GM19023 (cell line): Measurements from ENCODE around the gene MRPL27.

Experiments
- ATAC-seq: cut with Tn5 transposase; IDR thresholded peaks from one replicate; pipeline ENCODE4 v1.9.1; 2021; ENCODE audit warnings: mild to moderate bottlenecking, moderate library complexity; ENCODE audit not compliant: unreplicated experiment

MRPL27 gene

DNA sequence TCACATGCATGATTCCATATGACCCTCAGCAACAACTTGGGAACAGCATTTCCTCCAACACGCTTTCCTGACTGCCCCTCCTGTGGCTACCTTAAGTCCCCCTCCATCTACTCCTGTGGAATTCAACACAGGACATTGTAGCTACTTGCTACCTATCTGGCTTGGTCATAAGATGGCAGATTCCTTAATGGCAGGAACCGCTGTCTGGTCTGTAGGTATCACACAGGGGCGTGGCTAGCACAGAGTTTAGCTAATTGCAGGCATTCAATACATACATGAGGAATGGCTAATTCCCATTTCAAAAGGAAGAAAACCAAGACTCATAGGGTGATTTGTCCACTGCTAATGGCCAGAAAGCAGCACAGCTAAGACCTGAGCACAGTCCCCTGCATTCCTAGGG, 15.7 kb upstream of the MRPL27 start:
- no peak for ATAC-seq

DNA sequence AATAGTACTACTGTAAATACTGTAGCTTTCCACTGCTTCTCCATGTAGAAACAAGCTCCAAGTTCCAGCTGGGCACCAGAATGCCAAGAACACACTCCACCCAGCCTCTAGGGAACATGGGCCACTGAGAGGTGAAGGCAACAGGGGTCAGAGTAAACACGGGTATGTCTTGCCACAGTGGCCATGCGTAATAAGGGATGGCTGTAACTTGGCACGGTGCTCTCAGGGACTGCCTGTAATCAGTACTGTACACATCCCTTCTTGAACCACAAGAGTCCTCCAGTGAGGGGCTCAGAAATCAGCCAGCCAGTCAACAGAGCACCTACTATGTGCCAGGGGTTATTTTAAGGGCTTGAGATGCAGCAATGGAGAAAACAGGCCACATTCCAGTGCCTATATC, 13.5 kb upstream of the MRPL27 start:
- ATAC-seq, result no peak

DNA sequence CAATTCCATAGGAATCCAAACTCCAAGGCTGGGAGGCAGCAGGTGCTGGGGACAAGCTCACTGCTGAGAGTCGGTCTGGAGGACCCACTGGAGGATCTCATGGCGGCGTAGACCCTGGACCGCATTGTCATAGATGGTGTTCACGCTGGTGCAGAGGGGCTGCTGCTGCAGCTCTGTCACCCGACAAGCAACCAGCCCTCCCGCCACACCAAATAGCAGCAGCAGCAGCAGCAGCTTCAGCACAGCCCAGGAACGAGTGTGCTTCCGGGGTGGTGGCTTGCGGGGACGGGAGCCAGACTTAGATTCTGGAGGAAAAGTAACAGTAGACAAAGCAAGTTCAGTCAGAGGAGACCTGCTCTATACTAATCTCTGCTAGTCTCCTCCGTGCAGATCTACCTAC, 9.9 kb upstream of the MRPL27 start:
- no peak for ATAC-seq

DNA sequence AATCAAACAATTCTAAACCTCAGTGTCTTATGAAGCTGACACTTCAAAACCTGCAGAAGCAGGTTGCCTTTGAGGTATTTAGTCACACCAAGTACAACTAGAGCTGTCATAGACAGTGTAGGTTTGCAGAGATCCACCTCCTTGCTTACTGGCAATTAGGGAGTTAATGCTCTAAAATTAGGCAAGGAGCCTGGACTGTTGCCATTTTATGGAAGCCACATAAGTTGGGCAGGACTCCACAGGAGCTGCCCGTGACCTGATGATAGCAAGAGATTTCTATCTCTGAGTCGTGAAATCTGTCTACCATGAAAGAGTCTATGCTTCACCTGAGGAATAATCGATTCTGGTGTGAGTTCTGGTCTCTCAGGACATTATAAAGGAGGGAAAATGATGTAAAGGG, 8.9 kb upstream of the MRPL27 start:
- no peak for ATAC-seq

DNA sequence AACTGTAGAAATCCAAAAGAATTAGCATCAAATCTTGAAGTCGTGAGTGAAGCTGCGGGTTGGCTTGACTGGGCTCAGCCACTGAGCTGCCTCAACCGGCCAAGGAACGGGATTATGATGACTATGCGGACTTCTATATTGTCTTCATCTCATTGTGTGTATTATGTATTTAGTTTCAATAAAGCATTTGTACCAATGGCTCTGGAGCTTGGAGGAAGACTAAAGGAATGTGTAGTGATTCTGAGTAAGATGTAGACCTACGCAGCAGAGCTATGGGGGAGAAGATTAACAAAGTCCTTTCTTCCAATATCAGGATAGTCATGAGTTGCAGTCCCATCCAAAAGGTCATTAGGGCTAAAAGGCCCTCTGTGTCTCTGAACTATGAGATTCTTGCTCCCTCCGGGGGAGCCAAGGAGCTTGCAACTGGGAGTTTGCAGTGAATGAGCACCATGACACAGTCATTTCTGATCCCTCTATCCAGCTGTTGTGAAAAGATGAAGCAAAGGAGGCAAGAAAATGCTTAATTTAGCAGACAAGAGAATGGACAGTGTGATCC, 8.4 kb upstream of the MRPL27 start:
- no peak for ATAC-seq

DNA sequence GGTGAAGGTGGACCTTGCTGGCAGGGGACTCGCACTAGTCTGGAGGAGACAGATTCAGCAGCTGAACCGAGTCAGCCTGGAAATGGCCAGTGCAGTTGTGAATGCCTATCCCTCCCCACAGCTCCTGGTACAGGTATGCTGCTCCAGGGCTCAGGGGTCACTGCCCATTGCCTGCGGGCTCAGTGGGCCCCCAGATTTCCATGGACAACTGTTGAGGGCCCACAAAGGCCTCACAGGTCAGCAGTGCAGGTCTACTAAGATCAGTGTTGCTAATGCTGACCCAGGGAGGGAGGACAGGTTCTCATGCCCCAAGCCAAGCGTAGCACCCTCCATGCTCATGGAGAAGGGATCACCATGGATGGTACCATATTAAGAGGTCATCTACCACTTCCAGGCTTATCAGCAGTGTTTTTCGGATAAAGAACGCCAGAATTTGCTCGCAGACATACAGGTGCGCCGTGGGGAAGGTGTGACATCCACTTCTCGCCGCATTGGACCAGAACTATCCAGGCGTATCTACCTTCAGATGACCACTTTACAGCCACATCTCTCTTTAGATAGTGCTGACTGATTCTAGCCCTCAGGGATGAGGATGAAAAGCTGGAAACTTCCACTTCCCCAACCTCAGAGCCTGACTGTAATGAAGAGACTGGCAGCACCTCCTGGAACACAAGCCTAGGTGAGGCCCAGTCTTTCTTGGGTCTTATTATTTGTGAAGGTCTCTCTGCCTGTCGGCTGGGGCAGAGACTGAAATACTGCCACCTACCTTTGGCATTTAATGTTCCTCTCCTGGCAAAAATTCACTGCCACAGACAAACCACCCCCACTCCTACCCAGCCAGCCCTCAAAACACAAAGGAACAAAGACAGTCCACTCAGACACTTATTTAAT, 7.6 kb upstream of the MRPL27 start:
- ATAC-seq, result no peak

DNA sequence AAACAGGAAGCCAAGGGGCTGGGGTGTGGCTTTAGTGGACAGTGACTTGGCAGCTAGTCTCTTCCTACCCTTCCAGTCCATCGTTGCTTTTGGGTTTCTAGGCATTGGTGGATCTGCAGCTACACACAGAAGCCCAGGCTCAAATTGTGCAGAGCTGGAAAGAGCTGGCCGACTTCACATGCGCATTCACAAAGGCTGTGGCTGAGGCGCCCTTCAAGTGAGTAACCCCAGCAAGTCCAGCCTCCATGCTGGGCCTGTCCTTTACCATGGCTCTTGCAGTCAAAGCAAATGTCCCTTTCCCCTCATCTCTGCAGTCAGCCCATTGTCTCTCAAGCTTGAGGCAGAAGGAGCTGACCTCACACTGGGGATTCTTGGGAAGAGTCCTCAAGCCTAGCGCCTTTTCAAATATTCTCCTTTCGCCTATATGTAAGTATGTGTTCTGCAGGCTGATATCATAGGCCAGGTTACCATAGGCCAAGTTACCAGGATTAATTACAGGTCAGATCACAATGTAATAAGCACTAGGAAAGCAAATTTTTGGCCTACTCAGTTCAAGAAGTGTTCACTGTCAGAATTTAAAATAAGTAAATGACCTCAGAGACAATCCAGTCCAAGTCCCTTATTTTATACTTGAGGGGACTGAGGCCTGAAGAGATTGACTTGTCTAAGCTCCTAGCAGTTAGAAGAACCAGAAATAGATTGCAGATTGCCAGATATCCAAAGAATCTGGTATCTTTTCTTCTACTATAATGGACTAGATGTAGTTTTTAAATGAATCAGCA, 6.6 kb upstream of the MRPL27 start:
- no peak for ATAC-seq

DNA sequence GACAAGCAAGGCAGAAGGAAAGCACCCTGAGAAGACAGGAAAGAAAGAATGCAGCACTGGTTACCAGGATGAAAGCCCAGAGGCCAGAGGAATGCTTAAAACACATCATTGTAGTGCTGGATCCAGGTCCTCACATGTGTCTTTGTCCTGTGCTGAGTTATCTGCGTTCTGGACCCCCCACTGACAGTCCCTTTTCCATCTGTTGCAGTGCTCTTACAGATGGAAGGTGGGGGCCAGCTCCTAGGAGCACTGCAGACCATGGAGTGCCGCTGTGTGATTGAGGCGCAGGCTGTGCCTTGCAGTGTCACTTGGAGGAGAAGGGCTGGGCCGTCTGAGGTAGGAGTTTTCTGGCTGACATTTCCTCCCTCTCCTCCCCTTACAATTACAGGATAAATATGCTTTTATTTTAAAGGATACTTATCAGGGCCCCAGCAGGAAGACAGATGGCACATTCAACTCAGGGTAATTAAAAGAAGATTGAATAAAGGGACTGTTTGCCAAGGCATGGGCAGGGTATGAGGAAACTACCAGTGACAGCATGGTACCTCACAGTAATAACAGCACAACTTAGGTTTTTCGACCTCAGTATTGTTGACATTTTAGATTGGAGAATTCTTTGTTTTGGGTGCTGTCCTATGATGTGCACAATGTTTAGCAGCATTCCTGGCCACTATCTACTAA, 3.0 kb upstream of the MRPL27 start:
- no peak for ATAC-seq

DNA sequence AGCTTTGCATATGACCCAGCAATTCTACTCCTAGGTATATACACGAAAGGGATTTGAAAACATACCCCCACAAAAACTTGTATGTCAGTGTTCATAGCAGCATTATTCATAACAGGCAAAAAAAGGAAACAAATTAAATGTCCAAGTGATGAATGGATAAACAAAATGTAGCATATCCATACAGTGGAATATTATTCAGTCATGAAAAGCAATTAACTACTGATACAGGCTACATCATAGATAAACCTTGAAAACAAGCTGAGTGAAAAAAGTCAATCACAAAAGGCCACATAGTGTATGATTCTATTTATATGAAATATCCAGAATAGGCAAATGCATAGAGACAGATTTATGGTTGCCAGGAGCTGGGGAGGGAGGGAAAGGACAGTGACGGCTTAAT, 721 bp upstream of the MRPL27 start:
- no peak for ATAC-seq

DNA sequence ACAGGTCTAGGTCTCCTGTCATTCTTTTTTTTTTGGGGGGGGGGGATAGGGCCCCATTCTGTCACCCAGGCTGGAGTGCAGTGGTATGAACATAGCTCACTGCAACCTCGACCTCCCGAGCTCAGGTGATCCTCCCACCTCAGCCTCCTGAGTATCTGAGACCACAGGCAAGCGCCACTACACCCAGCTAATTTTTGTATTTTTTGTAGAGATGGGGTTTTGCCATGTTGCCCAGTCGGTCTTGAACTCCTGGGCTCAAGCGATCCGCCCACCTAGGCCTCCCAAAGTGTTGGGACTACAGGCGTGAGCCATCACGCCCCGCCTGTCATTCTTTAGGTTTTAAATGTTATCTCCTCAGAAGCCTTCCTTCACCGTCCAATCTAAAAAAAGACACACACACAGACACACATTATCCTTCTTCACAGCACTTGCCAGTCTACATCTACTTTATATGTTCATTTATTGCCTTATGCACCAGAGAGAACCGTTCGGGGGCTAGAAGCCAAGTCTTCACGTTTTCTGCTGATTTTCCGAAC, 694 bp downstream of the MRPL27 start:
- ATAC-seq, result no peak

DNA sequence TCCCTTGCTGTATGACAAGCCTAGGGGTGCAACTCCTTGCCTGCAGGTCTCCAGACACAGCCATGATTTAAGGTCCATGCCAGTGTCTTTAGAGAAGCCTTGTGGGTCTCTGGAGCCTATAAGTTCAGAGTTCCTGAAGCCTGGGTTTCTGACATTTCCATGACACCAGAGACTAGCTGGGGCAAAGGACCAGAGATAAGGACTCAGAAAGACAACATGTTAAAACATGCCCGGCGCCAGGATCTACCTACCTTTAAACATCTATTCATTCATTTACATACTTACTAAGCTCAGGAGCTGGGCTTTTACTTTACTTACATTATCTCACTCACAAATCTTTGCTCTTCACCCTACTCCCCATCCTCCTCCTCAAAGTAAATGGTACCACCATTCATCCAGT, 1.5 kb downstream of the MRPL27 start:
- no peak for ATAC-seq

DNA sequence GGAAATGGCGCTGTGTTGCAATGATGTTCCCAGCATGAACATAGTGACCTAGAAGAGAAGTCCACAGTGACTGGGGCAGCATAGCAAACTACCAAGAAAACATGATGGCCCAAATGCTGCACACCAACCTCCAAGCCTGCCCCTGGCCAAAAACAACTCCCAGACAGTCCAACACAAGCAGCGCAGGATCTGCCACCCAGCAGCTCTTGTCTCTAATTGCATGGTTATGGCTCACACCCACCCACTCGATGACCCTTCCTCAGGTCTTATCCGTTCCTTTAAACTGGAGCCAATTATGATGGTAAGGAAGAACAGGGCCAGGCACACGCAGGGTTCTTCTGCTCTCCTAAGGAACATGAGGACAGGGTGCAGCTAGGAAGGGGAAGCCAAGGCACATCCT, 2.9 kb downstream of the MRPL27 start:
- no peak for ATAC-seq

DNA sequence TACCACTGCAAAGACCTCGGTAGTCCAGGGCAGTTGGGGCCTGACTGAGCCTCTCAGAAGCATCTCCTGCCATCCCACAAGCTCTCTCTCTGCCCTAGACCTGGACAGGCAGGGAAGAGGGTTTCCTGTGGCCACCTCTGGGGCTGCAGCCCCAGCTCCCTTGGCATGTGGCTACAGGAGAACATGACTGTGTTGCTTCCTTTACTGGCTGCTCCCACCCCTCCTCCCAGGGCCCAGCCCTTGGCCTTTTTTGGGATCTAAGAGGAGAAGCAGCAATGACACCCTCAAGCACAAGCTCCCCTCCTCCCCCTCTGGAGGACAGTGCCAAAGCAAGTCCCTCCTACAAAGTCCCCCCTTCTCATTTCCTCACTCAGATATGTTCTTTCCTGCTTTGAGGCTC, 5.6 kb downstream of the MRPL27 start:
- ATAC-seq, result no peak

DNA sequence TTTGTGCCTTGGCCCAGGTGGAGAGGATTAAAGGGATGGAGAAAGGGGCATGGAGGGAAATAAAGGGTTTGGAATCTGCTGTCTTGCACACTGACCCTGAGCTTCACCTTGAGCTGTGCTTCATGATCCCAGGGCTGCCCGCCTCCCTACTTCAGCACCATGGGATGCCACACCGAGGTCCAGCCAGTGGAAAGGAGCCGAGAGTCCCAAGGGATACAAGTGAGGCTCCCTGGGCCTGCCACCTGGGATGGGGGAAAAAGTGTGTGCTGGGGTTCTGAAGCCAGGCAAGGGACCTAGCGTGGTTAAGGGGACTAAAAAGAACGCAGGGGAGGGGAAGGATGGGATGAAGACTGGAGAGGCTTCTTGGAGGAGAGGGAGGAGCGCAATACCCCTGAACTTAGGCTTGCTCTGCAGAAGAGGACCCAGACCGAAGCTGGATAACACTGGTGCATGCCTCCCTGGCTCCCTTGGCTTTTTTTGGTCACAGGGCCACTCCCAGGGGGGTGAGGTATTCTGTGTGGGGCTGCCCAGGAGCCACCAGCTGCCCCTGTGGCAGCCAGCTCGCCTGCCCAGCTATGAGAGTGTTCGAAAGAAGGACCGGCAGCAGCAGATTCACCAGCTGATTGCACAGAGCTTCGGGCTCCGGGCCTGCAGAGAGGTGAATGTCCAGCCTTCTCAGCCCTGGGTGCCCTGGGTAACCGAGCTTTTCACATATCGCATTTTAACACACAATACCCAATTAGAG, 7.2 kb downstream of the MRPL27 start:
- ATAC-seq, result no peak

DNA sequence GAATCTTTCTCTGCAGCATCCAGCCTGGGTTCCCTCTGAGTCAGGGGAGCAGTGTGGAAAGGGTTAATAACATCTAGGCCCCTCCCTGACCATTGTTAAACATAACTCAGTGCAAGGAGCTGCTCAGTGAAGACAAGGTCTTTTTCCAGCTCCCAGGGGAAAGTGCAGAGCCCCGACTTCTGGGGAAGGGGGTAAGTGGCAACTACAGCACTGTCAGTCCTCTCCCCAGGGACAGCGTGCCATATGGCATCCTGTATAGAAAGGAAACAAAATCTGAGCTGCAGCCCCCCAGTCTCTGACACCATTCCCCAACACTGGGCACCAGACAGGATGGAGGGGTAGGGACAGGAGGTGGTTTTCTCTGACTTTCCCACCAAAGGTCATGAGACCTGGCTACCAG, 7.8 kb downstream of the MRPL27 start:
- no peak for ATAC-seq

DNA sequence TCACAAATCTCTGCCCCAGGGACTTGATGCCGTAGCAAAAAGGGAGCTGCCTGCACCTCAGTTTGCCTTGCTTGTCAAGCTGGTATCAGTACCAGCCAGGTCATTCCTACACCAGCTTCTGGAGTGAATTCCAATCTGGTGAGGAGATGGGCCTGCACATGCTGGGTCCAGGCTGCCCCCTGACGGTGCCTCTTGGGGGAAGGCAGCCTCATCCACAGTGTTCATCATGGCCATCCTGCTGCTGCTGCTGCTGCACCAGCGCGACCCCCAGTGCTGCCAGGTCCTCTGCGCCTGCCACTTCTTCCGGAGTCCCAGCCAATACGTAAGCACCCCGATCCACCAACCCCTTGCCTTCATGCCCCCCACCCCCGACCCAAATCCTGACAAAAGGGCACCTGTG, 8.3 kb downstream of the MRPL27 start:
- ATAC-seq, result no peak

DNA sequence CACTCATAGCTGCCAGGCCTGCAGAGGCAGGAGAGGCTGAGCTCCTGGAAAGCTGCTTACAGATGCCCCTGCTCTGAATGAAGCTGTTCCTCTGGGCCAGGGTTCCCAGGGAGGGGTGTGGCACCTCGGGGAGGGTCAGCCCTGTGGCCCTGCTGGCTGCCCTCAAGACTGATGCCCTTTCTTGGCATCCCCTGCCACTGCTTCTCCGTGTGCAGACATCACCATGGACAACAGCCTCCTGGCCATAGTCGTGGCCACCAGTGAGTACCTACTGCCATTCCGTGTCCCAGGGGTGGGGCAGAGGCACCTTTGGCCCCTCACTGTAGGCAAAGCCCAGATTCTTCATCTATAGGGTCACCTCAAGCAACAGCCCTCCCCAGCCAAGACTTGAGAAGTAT, 8.9 kb downstream of the MRPL27 start:
- ATAC-seq, result no peak

DNA sequence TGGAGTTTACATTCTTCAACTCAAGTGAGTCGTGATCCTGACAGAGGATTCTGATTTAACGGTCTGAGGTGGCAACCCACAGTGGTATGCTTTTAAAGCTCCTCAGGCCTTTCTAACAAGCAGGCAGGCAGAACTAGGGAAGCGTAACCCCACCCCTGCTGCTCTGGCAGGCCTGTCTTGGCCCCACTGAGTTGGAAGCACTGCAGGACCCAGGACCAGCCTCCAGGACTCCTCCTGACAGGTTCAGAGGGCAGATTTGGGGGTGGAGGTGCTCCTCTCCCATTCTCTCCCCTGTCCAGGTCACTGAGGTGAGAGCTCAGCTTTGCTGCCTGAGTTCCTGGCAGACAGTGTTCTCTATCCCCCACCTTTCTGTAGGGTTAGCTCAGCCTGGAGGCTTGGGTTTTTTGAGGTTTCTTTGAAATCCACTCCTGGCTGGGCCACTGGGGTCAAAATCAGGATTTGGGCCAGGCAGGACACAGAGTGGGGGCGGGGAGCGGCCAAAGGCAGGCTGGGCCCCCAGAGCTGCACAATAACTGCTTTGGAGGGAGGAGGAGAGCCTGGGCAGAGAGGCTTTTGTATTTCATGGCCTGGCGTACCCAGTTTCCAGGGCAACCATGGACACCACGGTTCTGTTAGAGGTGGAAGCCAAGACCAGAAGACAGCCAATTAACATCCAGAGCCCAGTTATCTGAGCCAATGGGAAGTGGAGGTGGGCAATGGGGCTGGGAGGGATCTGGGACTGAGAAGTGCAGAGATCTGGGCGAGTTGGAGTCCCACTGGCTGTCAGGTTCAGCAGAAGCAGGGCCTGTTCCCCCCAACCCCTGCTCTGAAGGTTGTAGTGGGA, 9.5 kb downstream of the MRPL27 start:
- ATAC-seq, result no peak

DNA sequence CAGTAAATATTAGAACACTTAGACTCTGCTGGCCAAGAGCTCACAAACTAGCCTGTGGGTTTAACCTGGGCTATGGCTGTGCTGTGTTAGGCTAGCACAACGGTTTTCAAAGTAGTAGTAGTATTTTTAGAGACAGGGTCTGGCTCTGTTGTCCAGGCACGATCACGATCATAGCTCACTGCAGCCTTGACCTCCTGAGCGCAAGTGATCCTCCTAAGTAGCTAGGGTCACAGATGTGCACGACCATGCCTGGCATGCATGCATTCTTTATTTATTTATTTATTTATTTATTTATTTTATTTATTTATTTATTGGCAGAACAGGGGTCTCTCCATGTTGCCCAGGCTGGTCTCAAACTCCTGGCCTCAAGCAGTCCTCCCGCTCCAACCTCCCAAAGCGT, 10.3 kb downstream of the MRPL27 start:
- no peak for ATAC-seq
